Measurements from ENCODE around the gene BCAS1. TPM values are rescaled to one million over a fixed set of nuclear protein-coding genes. Genes with fewer than 3 reads are reported as not detected.

Gene BCAS1
- total and polyA plus RNA-seq, 2 donors (not counting 3 experiments of a cell fraction or from before 2014, with no cell fraction given), result not detected

DNA sequence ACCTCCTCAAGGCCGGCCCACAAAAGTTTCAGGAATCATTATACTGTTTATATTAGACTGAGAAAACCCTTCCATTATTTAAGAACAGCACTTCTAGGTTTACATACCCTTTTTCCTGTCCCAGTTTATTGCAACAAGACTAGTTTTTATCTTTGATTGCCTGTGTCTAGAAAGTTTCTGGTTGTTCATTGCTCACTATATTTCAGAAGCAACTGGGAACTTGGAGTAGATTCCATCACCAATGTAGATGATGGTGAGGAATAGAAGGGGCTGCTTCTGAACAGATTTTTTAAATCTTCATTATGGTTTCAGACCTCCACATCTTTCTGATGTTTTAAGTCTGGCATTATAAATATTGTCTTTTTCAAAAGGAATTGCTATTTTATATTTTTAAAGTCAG is 93.0 kb downstream of the BCAS1 start:
- no peak overlapping the region for H3K9ac ChIP-seq (replicated peaks; ENCODE audit: extremely low read depth, insufficient read depth, low read length)
- no peak overlapping the region for H2AFZ ChIP-seq (ENCODE audit: low read depth, low read length)
- H3K27ac ChIP-seq (ENCODE audit: insufficient read depth, low read depth, low read length), result no peak overlapping the region
- BruUV-seq (replicated peaks), result no TSS peak
- dilution Hi-C loops (cut with MboI; ENCODE audit: extremely low pct_ligation_motif_present, low sequenced_read_pairs), result no loop called here
- DNase-seq (ENCODE audit: low read depth, low spot score) (no peak), FAIRE-seq (no peak)
- no peaks in the 10 kb centered on the region for H3K4me1 ChIP-seq (ENCODE audit: control insufficient read depth, extremely low read depth, insufficient read depth, low read length)
- H4K20me1 ChIP-seq (replicated peaks; ENCODE audit: control insufficient read depth, extremely low read depth, insufficient read depth, low read length), result no peaks in the 10 kb centered on the region
- intact Hi-C loops (cut with micrococcal nuclease), result no loop called here
- H3K36me3 ChIP-seq (ENCODE audit: control insufficient read depth in 2 of 2, extremely low read depth in 1 of 2, insufficient read depth in 2 of 2, low read length in 2 of 2), result no peaks in the 10 kb centered on the region
- no peak overlapping the region for H3K4me2 ChIP-seq (ENCODE audit: insufficient read depth, low read length)
- POLR2A ChIA-PET, result no interaction called here
- no peaks in the 10 kb centered on the region for H3K9me3 ChIP-seq (replicated peaks; ENCODE audit: control insufficient read depth, insufficient read depth, low read length)
- no peak overlapping the region for H3K4me3 ChIP-seq (replicated peaks in 1 of 3; ENCODE audit: insufficient read depth in 1 of 3, low read depth in 1 of 3, low read length in 3 of 3)
- TF ChIP-seq GATA2 (IDR thresholded peaks at IDR 0.05; ENCODE audit: insufficient read depth, insufficient read length, low read depth, low read length) (no peak), FOS (IDR thresholded peaks at IDR 0.05; ENCODE audit: borderline replicate concordance, insufficient read depth, low read length) (no peak), EZH2 (IDR thresholded peaks at IDR 0.05; ENCODE audit: borderline replicate concordance, low read depth, low read length, severe bottlenecking) (no peak), POLR2A (IDR thresholded peaks at IDR 0.05; ENCODE audit: low read depth, low read length) (no peak), JUN (IDR thresholded peaks at IDR 0.05; ENCODE audit: borderline replicate concordance, insufficient read depth, insufficient read length, low read depth) (no peak), POLR2AphosphoS5 (IDR thresholded peaks at IDR 0.05; ENCODE audit: insufficient read depth, low read depth, low read length) (no peak), MYC (IDR thresholded peaks at IDR 0.05; ENCODE audit: low read depth, low read length) (no peak)
- TF ChIP-seq, protein P1, sequence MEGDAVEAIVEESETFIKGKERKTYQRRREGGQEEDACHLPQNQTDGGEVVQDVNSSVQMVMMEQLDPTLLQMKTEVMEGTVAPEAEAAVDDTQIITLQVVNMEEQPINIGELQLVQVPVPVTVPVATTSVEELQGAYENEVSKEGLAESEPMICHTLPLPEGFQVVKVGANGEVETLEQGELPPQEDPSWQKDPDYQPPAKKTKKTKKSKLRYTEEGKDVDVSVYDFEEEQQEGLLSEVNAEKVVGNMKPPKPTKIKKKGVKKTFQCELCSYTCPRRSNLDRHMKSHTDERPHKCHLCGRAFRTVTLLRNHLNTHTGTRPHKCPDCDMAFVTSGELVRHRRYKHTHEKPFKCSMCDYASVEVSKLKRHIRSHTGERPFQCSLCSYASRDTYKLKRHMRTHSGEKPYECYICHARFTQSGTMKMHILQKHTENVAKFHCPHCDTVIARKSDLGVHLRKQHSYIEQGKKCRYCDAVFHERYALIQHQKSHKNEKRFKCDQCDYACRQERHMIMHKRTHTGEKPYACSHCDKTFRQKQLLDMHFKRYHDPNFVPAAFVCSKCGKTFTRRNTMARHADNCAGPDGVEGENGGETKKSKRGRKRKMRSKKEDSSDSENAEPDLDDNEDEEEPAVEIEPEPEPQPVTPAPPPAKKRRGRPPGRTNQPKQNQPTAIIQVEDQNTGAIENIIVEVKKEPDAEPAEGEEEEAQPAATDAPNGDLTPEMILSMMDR (IDR thresholded peaks at IDR 0.05; ENCODE audit: extremely low read depth in 1 of 2, insufficient read depth in 1 of 2, low read depth in 1 of 2, low read length in 2 of 2), result no peak
- TF ChIP-seq, protein P2, sequence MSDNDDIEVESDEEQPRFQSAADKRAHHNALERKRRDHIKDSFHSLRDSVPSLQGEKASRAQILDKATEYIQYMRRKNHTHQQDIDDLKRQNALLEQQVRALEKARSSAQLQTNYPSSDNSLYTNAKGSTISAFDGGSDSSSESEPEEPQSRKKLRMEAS (IDR thresholded peaks at IDR 0.05; ENCODE audit: insufficient read depth, insufficient read length), result no peak
- H3K27me3 ChIP-seq (ENCODE audit: control insufficient read depth in 2 of 2, insufficient read depth in 2 of 2, low read length in 2 of 2), result peaks cover 4 to 5% of the 10 kb centered on the region in 2 experiments
- no peaks in the 10 kb centered on the region for H3K9me1 ChIP-seq (replicated peaks; ENCODE audit: control insufficient read depth, extremely low read depth, insufficient read depth, low read length)
- CTCF ChIA-PET, result no interaction called here
- H3K79me2 ChIP-seq (ENCODE audit: control insufficient read depth, insufficient read depth, low read length), result no peaks in the 10 kb centered on the region
